HG03575 (cell line): ENCODE results near the gene NKIRAS1.

ENCODE experiments used
- ATAC-seq: cut with Tn5 transposase; IDR thresholded peaks from one replicate; pipeline ENCODE4 v1.9.1; 2021; ENCODE audit not compliant: unreplicated experiment, insufficient number of reproducible peaks, low FRiP score; ENCODE audit errors: extremely low read depth

The NKIRAS1 gene

DNA sequence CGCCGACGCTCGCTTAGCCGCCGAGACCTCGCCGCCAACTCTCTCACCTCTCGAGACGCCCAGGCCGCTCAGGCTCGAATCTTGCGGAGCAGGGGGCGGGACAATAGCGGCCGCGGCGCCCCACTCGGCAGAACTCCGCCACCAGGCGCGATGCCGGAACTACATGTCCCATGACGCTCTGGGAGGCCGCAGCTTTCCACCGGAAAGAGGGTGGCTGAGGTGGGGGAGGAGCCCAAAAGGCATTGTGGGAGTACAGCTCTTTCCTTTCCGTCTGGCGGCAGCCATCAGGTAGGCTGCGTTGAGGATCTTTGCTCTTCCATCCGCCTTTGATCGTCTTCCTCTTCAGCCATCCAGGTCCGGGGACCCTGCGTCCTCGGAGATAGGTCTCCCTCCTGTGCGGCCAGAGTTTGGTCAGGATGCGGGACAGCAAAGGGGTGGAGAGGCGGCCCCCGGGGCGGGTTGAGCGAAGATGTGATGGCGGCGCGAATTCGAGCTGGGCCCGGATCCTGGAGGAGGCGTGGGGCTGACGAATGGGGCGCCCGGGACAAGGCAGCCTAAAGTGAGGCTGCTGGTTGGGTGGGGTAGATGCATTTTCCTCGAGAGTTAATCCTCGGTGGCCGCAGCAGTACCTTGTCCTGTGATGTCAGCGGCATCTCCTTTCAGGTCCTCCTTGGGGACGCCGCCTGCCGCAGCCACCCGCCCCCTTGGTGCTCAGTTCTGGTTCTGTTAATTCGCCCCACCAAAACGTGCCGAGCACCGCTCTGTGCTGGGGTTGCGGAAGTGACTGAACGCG, at the start of gene NKIRAS1, which contains the start of gene RPL15:
Gene NKIRAS1, minus strand, starts transcription at position 105 of the 793 bp plus-strand sequence. CDS start 6,086 bp downstream, outside the sequence.
Gene RPL15, plus strand, starts transcription at position 247 of the 793 bp plus-strand sequence. CDS start 728 bp downstream, outside the sequence.
- ATAC-seq = peak; percentile 77

DNA sequence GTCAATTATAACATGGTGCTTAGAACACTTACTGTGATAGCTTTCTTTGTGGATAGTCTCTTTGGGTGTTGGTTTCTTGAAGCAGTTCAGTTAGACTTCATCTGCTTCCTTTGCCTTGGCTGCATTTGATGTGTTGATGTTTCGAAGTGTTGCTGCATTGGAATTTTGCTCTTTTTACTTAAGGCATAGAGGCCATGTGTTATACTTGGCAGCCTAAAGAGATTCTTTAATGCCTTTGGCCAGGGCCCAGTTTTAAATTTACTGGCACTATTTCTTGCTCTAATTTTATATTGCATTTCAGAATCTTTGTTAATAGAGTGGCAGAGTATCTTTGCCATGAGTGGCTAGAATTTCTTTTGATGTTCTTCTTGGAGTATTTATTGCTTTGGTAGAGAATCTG, 49.5 kb upstream of the NKIRAS1 start:
- no peak for ATAC-seq

DNA sequence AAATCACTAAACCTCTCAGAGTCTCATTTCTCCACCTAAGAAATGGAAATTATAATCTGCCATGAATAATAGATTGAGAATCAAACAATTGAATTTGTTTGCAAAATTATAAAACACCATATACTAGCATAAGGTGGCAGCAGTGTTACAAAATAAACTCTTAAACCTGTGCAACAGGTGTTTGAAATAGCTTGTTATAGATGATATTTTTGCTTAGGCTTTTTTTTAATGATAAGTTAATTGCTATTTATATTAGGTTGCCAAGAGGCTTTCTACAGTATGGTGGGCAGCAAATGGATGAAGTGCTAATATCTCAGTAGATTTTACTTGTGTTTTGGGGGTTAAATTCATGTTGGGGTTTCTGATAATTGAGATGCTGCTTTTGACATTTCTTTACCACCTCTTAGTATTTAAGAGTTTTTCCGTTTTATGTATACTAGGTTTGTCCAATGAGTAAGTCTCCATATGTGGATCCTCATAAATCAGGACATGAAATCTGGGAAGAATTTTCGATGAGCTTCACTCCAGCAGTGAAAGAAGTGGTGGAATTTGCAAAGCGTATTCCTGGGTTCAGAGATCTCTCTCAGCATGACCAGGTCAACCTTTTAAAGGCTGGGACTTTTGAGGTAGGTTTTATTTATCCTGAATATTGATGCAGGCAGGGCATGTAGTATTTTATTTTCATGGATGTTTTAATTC, 47.9 kb upstream of the NKIRAS1 start:
- no peak for ATAC-seq

DNA sequence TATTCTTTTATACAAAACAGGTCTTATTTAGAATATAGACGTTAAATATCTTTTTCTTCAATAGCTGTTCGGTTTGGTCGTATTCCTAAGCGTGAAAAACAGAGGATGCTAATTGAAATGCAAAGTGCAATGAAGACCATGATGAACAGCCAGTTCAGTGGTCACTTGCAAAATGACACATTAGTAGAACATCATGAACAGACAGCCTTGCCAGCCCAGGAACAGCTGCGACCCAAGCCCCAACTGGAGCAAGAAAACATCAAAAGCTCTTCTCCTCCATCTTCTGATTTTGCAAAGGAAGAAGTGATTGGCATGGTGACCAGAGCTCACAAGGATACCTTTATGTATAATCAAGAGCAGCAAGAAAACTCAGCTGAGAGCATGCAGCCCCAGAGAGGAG, 45.1 kb upstream of the NKIRAS1 start:
- no peak for ATAC-seq

DNA sequence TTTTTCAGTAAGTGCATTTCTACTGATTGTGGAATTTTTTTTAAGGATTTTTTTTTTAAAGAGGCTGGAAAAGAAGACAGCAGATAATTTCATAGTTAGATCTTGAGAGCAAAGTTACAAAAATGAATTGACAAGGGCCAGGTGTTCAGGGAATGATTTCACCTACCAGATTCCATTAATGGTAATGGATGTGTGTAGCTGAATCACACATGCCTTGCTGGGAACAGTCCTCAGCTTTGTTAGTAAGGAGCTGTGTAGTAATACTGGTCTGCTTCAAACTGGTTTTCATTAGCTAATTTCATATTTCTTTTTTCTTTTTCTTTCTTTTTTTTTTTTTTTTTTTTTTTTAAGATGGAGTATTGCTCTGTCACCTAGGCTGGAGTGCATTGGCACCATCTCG, 44.3 kb upstream of the NKIRAS1 start:
- no peak for ATAC-seq

DNA sequence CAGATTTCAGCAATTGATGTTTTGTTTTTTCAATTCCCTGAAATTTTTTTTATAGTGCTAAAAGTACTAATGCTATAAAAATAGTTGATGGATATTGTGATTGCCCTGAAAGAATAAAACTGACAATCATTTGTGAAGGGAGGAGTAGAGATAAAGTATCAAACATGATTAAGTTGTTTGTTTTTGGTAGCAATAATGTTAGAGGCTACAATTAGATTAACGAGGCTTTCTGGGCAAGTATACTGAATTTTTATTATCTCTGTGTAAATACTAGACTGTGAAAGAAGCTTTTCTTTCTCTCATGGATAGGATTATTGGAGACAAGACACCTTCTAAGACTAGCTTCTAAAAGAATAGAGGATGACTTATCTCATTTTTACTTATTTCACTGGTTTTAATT, 43.9 kb upstream of the NKIRAS1 start:
- no peak for ATAC-seq

DNA sequence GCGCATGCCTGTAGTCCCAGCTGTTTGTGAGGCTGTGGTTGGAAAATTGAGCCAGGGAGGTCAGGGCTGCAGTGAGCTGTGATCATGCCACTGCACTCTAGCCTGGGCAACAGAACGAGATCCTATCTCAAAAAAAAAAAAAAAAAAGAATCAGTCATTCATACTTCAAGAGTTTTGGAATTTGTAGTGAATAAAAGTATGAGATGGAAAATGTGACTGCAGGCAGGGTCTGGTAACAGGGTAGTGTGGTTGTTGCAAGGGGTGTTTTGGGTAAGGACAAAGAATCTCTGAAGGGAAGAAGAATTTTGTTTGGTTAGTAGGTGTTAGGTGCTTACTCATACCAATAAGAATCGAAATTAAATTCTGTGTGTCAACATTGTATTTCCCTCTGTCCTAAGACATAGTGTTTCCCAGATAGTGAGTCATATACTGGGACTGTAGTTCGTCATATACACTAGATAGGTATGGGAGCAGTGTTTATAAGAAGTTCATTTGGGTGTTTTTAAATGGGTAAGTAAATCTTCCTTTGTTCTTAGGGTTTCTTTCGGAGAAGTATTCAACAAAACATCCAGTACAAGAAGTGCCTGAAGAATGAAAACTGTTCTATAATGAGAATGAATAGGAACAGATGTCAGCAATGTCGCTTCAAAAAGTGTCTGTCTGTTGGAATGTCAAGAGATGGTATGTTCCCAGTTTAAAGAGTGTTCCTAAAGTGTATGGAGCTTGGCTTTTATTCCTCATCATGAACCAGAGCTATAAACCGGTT, 42.5 kb upstream of the NKIRAS1 start:
- no peak for ATAC-seq

DNA sequence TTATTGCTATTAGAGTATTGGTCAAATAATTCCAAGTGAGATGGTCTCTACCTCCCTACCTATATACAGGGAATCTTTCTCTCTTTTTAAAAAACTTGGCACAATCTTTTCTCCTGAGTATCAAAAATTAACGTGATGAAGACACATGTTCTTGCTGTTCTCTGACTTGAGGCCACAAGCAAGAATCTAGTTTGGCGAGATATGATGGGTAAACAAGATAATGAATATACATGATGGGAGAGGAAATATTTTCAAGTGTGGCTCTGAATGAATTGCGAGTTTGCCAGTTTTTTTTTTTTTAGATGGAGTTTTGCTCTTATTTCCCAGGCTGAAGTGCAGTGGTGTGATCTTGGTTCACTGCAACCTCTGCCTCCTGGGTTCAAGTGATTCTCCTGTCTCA, 39.9 kb upstream of the NKIRAS1 start:
- ATAC-seq = no peak

DNA sequence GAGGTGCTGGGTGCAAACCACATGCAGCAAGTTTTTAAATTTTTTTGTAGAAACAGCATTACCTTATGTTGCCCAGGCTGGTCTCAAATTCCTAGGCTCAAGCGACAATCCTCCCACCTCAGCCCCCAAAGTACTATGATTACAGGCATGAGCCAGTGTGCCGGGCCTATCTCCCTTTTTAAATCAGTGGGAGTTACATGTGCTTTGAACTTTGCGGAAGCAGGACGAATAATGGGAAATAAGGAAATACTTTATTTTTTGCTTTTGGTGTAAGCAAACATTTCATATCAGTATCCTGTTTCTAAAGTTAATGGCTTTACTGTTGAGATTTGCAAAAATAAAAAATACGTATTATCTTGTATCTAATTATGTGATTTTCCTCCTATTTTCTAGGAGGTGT, 37.4 kb upstream of the NKIRAS1 start:
- no peak for ATAC-seq

DNA sequence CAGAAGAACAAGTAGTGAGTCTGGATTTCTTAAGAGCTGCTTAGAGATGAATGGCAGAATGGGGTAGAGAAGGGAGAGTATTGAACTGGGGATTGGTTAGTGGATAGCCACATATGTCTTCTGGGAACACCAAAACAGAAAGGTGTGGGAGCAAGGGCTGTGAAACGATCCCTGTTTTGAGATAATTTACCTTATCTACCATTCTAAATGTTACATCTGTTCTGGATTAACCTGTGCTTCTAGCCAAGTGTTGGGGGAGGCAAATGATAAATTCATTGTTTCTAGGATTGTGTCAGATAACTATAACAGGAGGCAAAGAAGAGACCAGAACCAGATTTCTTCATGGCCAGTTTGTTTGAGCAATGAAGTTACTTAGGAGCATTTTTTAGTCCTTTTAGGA, 36.7 kb upstream of the NKIRAS1 start:
- no peak for ATAC-seq

DNA sequence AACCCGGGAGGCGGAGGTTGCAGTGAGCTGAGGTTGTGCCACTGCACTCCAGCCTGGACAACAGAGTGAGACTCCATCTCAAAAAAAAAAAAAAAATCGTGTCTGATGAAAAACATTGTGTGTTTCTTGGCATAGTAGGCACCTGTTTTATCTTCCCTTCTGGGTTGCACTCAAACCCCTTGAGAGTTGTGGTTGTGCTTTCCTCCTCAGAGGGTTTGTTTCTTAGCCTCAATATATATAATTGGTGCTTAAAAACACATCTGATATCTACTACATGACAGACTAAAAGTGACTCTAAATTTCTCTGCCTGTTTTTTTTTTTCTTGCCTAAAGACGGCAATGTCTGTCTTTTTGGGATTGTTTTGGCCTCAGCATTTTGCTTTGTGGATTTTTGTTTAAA, 35.9 kb upstream of the NKIRAS1 start:
- ATAC-seq = peak; percentile 31

DNA sequence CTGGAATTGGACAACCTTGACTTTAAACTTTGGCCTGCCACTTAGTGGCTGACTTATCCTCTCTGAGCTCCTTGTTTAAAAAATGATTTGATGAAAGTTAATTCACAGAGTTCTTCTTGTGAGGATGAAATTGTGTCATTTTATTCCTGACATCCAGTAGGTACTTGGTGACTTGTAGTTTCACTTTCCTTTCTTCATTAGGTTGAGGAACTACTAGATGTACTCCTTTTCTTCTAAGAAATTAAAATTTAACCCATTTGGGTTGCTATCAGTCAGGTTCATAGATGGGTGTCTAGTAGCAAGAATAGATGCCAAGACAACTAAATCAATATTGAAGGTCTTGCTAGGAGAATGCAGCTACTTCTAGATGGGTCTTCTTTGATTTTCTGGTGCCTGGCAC, 33.5 kb upstream of the NKIRAS1 start:
- ATAC-seq = no peak

DNA sequence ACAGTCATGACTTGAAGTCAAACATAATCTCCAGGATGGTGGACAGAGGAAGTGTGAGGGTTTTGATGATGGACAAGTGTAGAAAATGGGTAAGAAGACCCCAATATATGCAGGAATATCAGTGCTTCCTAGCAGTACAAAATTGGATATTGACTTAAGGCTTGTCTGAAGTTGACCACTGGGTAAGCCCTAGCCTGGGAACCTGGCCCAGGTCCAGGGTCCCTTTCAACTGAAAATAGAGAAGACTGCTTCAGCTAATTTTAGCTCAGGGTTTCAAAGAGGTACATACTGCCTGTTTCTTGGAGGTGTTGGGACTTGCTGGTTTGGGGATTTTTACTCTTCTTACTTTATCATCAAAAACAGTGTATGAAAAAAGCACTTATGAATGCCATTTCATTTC, 33.0 kb upstream of the NKIRAS1 start:
- no peak for ATAC-seq

DNA sequence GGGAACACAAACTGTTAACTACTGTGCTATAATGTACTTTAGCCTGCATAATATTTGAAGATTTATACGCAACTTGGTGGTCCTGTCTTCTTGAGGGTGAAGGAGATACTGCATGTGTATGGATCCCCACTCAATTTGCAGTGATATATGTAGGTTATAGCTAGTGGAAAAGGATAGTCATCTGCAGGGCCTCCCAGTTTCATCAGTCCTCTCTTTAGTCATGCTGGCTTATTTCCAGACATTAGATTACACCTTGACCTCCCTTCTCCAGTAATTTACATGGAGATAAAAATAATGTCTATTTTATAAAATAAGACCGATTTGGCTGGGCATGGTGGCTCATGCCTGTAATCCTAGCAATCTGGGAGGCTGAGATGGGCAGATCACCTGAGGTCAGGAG, 32.0 kb upstream of the NKIRAS1 start:
- no peak for ATAC-seq

DNA sequence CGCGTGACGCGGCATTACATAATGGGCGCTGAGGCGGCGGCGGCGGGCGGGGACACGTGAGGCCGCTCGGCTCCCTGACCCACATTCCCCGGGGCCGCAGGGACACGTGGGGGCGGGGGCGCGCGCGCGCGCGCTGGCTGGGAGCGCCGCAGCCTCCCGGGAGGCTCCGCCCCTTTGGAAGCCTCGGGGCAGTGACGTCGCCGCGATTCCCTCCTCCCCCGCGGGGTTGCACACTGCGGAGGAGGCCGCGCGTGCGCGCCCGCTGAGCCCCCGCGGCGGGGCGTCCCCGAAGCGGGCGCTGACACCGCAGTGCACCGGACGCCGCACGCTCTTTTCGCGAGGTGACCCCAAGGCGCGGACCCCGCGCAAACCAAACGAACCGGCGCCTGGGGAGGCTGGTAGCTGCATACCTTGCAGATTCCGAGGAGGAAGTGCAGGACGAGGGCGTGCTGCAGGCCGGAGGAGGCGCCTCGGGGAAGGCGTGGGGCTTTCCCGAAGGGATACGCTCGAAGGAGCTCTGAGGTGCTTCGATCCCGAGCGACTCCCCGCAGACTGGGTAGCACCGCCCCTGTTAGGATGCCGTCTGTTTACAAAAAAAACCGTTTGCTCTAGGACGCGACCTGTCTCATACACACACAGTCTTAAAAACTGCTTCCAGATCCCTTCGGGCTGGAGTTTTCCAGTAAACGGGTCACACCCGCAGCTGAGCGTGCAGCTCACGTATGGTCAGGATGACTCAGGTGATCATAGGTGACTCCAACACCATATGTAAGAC, 29.3 kb upstream of the NKIRAS1 start:
- peak; percentile 50 for ATAC-seq

DNA sequence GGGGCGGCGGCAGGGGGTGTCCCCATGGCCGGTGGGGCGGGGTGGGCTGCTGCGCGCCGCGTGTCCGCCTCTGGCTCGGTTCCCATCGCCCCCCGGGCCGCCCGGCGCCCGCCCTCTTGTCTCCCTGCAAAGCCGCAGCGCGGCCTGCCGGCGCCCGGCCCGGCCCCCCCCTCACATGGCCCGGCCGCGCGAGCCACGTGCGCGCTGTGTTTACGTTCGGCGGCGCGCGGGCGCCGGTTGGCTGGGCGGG, 28.8 kb upstream of the NKIRAS1 start:
- ATAC-seq = peak; percentile 36

DNA sequence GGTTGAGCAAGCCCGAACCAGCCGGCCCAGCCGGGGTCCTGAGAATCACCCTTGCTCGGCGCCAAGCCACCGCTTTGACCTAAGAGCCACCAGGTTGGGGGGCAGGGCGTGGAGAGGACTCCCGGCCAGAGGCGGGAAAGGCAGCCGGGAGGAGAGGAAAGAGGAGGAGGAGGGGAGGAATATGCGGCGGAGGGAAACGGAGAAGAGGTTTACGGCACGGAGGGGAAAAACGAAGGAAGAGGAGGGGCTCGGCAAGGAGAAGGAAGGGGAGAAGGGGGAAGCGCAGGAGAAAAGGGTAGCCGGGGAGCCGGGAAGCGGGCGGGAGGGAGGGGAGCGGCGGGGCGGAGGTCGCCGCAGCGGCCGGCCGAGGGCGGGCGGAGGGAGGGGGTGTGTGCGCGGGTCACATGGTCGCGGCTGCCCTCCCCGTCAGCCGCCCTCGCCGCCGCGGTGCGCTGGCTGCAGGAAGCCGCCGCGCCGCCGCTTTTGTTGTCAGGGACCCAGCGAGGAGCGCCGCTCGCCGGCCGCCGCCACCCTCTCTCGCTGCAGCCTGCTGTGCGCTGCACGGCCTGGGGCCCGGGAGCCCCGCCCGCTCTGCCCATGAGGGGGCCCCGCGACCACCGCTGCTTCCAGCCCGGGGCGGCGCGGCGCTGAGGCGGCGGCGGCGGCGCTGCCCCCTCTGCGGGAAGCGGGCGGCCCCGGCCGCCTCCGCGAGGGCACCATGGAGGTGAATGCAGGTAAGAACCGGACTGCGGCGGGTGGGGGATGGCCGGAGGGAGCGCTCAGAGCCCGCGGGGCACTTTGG, 28.3 kb upstream of the NKIRAS1 start, which contains the start of gene NR1D2:
Gene NR1D2, plus strand, starts transcription at position 426 of the 802 bp plus-strand sequence. Its CDS starts 293 bp downstream, at position 719.
- peak; percentile 12 for ATAC-seq

DNA sequence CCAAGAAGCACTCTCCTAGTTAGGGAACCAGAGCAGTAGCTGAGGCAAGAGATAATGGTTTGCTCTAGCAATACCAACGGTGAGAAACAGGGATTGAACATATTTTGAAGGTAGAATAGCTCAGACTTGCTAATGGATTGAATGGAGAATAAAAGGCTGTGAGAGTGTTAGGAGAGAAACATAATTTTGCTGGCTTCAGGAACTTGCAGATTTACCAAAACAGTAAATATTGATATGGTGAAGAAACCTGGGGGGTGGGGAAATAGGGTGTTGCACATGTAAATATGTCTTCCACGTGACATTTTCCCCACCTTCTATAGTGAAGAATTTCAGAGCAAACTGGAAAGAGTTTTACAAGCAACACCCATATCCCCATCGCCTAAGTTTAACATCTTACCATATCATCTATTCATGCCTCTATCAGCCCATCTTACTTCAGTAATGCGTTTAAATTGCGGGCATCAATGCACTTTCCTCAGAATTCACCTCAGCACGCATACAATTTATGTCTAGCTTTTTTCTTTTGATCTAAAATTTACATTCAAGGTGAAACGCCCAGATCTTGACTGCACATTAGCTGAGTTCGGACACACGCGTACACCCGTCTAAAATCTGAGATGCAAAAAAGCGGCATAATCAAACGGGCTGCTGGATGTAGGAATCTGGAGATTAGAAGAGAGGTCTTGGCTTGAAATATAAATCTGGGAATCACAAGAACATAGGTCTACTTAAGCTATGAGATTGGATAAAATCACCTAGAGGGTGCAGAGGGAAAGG, 27.4 kb upstream of the NKIRAS1 start:
- no peak for ATAC-seq
